Measurements from ENCODE around the gene PRKG1.

- TF ChIP-seq CTCF (IDR thresholded peaks at IDR 0.05) (no peak), POLR2A (IDR thresholded peaks at IDR 0.05; ENCODE audit: low read depth) (no peak), EP300 (IDR thresholded peaks at IDR 0.05) (no peak), POLR2AphosphoS5 (IDR thresholded peaks at IDR 0.05) (no peak)
Measured at GRCh38 chr10:51321980-51322379, 247.7 kb downstream of the PRKG1 start.

All from esophagus muscularis mucosa (tissue), 4 donors.